ENCODE measurements around the gene DMD.

Gene DMD

DNA sequence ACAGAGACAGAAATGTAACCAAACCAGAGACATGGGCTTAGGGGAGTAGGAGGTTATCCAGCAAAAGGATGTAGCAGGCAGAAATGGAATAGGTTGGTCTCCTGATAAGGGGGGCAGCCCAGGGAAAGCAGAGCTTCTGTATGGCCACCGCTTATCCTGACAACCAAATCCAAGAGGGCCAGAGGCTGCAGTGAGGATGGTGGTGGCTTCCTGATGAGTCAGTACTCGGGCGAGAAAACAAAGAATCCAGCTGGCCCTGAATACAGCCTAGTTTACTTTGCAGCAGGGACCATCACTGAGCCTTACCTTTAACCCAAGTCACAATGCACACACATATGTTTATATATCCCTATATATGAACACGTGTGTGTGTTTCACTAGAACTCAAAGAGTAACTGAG, 2009.8 kb downstream of the DMD start:
- no peak for DNase-seq

GRCh38 chrX:31200430-31200829, 2010.9 kb downstream of the DMD start:
- DNase-seq = no peak

DNA sequence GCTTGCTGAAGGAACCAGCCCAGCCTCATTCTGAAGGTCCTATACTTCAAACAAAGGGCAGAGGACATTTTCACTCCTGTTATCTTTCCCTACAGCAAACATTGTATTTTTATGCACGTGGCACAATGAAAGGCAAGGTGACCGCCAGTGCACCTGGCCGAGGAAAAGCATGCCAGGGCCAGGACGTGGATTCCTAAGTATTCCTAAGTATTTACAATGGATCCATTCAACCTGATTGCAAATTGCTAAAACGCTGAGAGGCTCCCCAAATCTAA, 2011.6 kb downstream of the DMD start:
- no peak for DNase-seq

DNA sequence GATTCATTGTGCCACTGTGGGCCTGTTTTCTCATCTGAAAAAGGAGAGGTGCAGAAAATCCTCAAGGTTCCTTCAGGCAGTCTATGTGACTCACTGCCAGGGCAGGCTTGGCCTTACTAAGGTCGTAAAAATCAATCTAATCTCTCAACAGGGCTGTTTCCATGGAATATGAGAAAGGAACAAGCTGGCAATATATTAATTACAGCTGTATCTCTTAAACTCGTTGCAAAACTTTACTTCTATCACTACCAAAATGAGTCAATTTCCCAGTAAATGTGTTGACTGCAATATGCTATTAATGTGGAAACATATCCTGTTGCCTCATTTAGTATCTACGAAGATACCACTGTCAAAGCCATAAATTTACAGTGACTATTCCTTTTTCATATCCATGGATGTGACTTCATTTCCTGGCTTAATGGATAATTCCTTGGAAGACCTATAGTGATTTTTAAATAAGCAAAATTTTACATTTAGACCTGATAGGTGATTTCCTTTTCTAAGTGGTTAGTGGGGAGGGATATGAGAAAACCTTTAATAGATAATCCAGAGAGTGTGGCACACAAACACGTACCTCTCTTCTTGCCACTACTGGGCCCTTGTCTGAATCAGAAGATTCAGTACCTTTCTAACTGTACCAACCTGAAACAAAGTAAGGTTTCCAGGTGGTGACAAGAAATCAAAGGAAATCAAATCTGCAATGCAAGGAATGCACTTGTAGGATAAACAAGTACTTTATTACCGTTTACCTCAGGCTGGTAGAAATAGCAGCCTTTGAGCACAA, 2012.1 kb downstream of the DMD start:
- DNase-seq = no peak

DNA sequence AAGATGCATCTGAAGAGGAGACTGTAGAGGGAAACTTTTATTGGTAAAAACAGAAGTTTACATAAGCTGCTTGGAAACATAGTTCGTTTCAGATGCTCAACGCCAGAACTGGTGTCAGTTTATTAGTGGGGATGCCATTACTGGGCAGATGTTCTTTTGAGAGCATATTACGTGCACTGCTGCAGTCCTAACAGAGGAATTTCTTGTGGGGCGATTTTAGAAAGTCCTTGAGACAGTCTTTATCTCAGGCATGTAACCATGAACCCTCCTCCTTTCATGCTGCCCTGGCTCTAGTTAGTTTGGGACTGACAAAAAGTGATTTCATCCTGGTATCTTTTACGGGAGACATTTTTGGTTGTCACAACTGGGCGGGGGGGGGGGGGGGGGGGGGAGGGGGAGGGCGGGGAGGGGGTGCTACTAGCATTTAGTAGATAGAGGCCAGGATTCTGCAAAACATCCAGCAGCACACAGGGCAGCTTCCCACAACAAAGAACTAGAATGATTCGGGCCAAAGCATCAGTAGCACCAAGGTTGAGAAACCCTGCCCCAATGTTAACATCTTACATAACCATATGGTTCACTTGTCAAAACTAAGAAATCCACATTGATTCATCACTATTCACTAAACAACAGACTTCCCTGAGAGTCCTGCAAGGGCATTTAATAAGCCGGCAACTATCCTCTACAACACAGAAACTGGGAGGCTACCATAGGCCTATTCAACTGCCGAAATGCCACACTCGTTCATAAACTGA, 2021.0 kb downstream of the DMD start:
- no peak for DNase-seq

GRCh38 chrX:31186693-31187338, 2024.5 kb downstream of the DMD start:
- DNase-seq = no peak

GRCh38 chrX:31185884-31186283, 2025.5 kb downstream of the DMD start:
- no peak for DNase-seq

GRCh38 chrX:31181377-31182000, 2029.9 kb downstream of the DMD start:
- no peak for DNase-seq

GRCh38 chrX:31179203-31179602, 2032.1 kb downstream of the DMD start:
- DNase-seq = no peak

GRCh38 chrX:31178769-31179125, 2032.6 kb downstream of the DMD start:
- no peak for DNase-seq

GRCh38 chrX:31178064-31178768, 2033.1 kb downstream of the DMD start:
- no peak for DNase-seq

GRCh38 chrX:31170792-31171191, 2040.6 kb downstream of the DMD start:
- DNase-seq = no peak

DNA sequence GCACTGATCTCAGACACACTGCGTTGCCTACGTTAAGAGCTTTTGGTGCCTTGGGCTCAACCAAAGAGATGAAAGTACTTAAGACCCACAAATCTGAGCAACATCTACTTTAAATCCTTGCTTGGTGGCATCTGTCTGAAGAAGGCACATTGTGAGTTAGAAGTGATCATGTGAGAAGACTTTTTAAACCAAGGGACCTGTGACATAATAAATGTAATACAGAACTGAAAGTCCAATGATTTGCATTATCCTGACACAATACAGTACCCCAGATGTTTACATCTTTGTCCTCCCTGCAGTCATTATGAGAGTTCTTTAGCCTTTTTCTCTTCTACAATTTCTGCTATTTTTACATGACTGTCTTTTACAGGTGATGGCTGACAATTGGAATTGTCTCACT, 2042.8 kb downstream of the DMD start:
- DNase-seq = no peak

DNA sequence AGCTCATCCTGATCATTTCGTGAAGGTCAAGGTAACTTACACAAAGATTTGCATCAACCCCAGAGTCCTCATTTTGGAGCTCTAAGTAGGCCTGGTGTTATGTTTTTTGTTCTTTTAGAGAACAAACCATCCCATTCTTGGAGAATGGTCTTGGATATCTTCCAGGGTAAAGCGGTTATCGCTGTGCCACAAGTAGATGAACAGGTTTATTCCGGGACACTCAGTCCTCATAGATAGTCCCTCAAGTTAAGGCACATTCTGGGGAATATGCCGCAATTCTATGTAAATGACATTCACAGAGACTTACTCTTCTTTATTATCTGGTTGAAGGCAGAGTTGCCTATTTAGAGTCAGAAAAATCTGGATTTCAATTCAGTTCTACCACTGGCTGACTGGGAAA, 2044.5 kb downstream of the DMD start:
- no peak for DNase-seq

GRCh38 chrX:31166416-31166815, 2044.9 kb downstream of the DMD start:
- no peak for DNase-seq

DNA sequence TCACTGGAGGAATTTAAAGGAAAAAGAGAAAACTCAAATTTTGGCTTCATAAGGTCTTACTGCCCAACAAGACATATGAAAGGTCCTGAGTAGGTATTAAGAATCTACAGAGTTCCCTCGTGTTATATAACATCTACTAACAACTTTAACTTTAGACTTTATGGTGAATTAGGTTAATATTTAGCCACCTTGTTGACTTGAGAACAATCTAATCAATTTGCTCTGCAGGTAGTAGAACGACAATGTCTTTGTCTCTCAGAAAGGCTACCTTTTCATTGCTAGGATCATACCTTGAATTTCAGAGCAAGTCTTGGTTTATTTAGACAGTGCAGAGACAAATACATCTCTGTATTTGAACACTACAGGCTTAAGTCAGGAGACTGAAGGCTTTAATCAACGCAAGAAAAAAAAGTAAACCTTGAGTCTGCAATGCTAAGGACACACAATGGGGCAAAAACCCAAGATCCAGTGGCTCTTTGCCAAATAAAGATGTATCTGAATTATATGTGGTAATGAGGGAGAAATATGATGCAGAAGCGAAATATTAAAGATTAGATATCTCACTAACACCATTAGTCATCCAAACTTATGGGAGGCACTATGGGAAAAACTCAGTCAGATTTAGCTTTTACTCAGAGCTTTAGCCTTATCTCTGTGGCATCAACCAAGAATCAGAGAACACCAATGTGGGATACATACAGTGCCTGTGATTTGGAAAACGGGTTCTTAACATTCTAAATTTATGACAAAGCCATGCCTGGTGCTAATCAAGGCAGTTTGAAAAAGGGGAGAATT, 2045.9 kb downstream of the DMD start:
- DNase-seq = no peak

- DNase-seq = peak; percentile 19
Measured at GRCh38 chrX:31154946-31155345, 2056.4 kb downstream of the DMD start.

GRCh38 chrX:31153475-31154047, 2057.8 kb downstream of the DMD start:
- DNase-seq = no peak

GRCh38 chrX:31147175-31147574, 2064.2 kb downstream of the DMD start:
- DNase-seq = no peak

GRCh38 chrX:31139961-31140360, 2071.4 kb downstream of the DMD start:
- DNase-seq = no peak

GRCh38 chrX:31138124-31138523, 2073.2 kb downstream of the DMD start:
- no peak for DNase-seq

DNA sequence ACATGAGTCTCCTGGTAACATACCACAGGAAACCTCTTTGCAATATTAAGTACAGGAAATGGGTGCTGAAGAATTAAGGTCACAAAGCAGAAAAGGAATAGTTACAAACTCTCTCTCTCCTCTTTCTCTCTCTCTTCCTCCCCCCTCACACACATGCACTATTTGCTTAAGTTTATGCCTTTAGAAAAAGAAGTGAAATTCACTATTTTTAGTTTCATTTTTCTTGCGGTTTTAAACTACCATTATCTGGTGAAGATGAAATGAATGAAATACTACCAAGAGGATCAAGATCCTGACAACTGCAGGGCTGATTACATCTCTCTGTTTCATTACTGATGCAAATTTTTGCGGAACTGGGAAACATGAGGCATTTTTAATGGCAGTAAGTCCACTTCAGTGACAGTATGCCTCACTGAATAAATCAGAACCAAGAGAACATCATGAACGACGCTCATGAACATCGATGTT, 2075.2 kb downstream of the DMD start:
- DNase-seq = no peak
